ENCODE results near the gene FAM219B. TPM values are rescaled to one million over a fixed set of nuclear protein-coding genes. Genes with fewer than 3 reads are reported as not detected.

FAM219B gene
- total and polyA plus RNA-seq, 2 of the 8 experiments (the other 6 are each of a cell fraction or from before 2014, with no cell fraction given): 57.1 to 66.6 TPM

- TF ChIP-seq CHD7 (IDR thresholded peaks at IDR 0.05; ENCODE audit: insufficient replicate concordance, low read length) (no peak), SP4 (IDR thresholded peaks at IDR 0.05; ENCODE audit: low read length) (0 out of 2 replicates have a peak, but pooled peaks have one; percentile 27), USF2 (IDR thresholded peaks at IDR 0.05; ENCODE audit: low read length) (peak; percentile 80), TEAD4 (IDR thresholded peaks at IDR 0.05; ENCODE audit: low read depth, low read length) (no peak), POU5F1 (IDR thresholded peaks at IDR 0.05; ENCODE audit: low read depth, low read length) (no peak), CTBP2 (IDR thresholded peaks at IDR 0.05; ENCODE audit: borderline replicate concordance, insufficient read depth, insufficient read length, low read length) (no peak), SRF (IDR thresholded peaks at IDR 0.05; ENCODE audit: low read depth, low read length) (no peak), SP1 (IDR thresholded peaks at IDR 0.05; ENCODE audit: low read depth, low read length) (no peak), JUND (IDR thresholded peaks at IDR 0.05; ENCODE audit: low read length) (no peak)
Observed at GRCh38 chr15:74955796-74956647, 49.4 kb upstream of the FAM219B start (continued).

All from H1 (cell line).